CD4-positive, CD25-positive, alpha-beta regulatory T cell (primary cell): ENCODE results near the gene HDLBP. TPM values are rescaled to one million over a fixed set of nuclear protein-coding genes. Genes with fewer than 3 reads are reported as not detected.

Experiments
- ATAC-seq, 2 donors: fragments of 150-1000 bp; cut with Tn5 transposase; one replicate each; pipeline ENCODE4 v1.10.0; 2021; ENCODE audit warnings: low read depth in 2 of 2, moderate number of reproducible peaks in 2 of 2, moderate library complexity in 1 of 2
- DNase-seq, 3 donors: peaks; one replicate each; pipeline versions ENCODE4 v3.0.0 to v3.0.0-alpha.2; 2012 to 2022; ENCODE audit warnings: mixed read lengths in 1 of 3
- H3K27ac ChIP-seq: one replicate; pipeline ENCODE4 v1.7.0; 2013; ENCODE audit warnings: mild to moderate bottlenecking, low read length; ENCODE audit not compliant: insufficient read depth, poor library complexity, severe bottlenecking
- H3K27me3 ChIP-seq: one replicate; pipeline ENCODE4 v1.7.0; 2013; ENCODE audit warnings: low read length; ENCODE audit not compliant: control insufficient read depth, insufficient read depth
- H3K36me3 ChIP-seq: one replicate; pipeline ENCODE4 v1.7.0; 2013; ENCODE audit warnings: mild to moderate bottlenecking, low read length, moderate library complexity; ENCODE audit not compliant: control insufficient read depth, insufficient read depth
- H3K4me1 ChIP-seq: 2 replicates; pipeline ENCODE4 v1.7.0; 2013; ENCODE audit warnings: mild to moderate bottlenecking, low read length; ENCODE audit not compliant: insufficient read depth, control insufficient read depth, poor library complexity, severe bottlenecking
- H3K4me3 ChIP-seq: one replicate; pipeline ENCODE4 v1.7.0; 2013; ENCODE audit warnings: low read depth, mild to moderate bottlenecking, low read length, moderate library complexity
- H3K9me3 ChIP-seq, 2 experiments: 1 replicate in 1 of 2; 2 replicates in 1 of 2; pipeline ENCODE4 v1.7.0; 2013; ENCODE audit warnings: low read length in 2 of 2, mild to moderate bottlenecking in 1 of 2, moderate library complexity in 1 of 2; ENCODE audit not compliant: control insufficient read depth in 2 of 2
- H3K27ac Mint-ChIP-seq, 3 donors: one replicate each; pipeline ENCODE4 v1.8.0; 2020 to 2022; ENCODE audit warnings: mild to moderate bottlenecking in 3 of 3, mixed read lengths in 3 of 3, moderate library complexity in 2 of 3
- H3K27me3 Mint-ChIP-seq: one replicate; pipeline ENCODE4 v1.8.0; 2022; ENCODE audit warnings: mild to moderate bottlenecking, mixed read lengths
- H3K36me3 Mint-ChIP-seq: one replicate; pipeline ENCODE4 v1.8.0; 2020; ENCODE audit warnings: mixed read lengths
- H3K4me1 Mint-ChIP-seq, 4 donors: one replicate each; pipeline ENCODE4 v1.8.0; 2020 to 2022; ENCODE audit warnings: mixed read lengths in 4 of 4, mild to moderate bottlenecking in 1 of 4
- H3K4me3 Mint-ChIP-seq, 4 donors: one replicate each; pipeline ENCODE4 v1.8.0; 2020 to 2022; ENCODE audit warnings: mild to moderate bottlenecking in 4 of 4, mixed read lengths in 4 of 4, moderate library complexity in 3 of 4
- H3K9me3 Mint-ChIP-seq, 7 donors: one replicate each; pipeline ENCODE4 v1.8.0; 2020 to 2022; ENCODE audit warnings: mixed read lengths in 7 of 7, mild to moderate bottlenecking in 3 of 7, moderate library complexity in 2 of 7
- polyA plus RNA-seq, 4 donors: library from polyadenylated mRNA; unstranded; fragments of 300-500 nt; fragmentation: Illumina TruSeq; gene quantifications; one replicate each; pipeline ENCODE4 v1.2.3, GENCODE V29; 2021
- total RNA-seq: library from RNA; stranded (reverse); gene quantifications from one replicate; pipeline ENCODE4 v1.2.3, GENCODE V29; 2022

HDLBP gene
- total and polyA plus RNA-seq, 5 donors from 2014 or later: 33.6 to 121 (median 41.7) TPM

DNA sequence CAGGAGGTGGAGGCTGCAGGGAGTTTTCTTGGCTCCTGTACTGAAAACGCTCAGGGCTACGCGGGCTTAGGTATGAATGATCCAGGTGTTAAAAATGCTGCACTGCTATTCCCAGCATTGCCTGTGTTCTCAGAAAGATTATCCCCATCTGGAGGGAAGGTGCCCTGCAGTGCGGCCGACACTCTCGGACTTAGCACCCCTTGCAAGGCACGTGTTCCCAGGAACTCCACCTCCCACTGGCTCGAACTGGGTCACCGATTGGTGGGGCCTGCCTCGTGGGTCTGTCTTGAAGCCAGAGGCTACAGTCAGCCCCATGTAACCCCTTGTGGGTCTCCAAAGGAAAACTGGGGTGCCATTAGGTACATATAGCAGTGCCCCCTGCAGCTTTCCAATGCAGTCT lies 101.3 kb downstream of the HDLBP start:
- H3K27me3 Mint-ChIP-seq: peaks cover 19% of the 10 kb centered on the region
- H3K36me3 ChIP-seq: no peaks in the 10 kb centered on the region
- no peak overlapping the region for H3K4me3 ChIP-seq
- H3K27ac ChIP-seq: no peak overlapping the region
- ATAC-seq (no peak), DNase-seq (no peak)
- H3K27ac Mint-ChIP-seq: no peak overlapping the region
- peaks cover 7% of the 10 kb centered on the region for H3K4me1 ChIP-seq
- H3K4me1 Mint-ChIP-seq: peaks cover 6 to 20% (median 14%) of the 10 kb centered on the region in 4 donors
- H3K9me3 Mint-ChIP-seq: no peaks in the 10 kb centered on the region
- peak overlapping the region in 2 of 4 donors; percentile 19 to 47 for H3K4me3 Mint-ChIP-seq
- H3K36me3 Mint-ChIP-seq: no peaks in the 10 kb centered on the region
- no peaks in the 10 kb centered on the region for H3K27me3 ChIP-seq
- no peaks in the 10 kb centered on the region for H3K9me3 ChIP-seq

- no peak overlapping the region for H3K27ac ChIP-seq
- ATAC-seq (no peak), DNase-seq (no peak)
- H3K4me1 ChIP-seq: peaks cover 3% of the 10 kb centered on the region
- H3K27me3 Mint-ChIP-seq: peaks cover 12% of the 10 kb centered on the region
- no peaks in the 10 kb centered on the region for H3K9me3 Mint-ChIP-seq
- no peak overlapping the region for H3K4me3 ChIP-seq
- H3K27me3 ChIP-seq: no peaks in the 10 kb centered on the region
- H3K36me3 ChIP-seq: no peaks in the 10 kb centered on the region
- no peak overlapping the region for H3K27ac Mint-ChIP-seq
- H3K9me3 ChIP-seq: no peaks in the 10 kb centered on the region
- peaks cover 1 to 13% (median 7%) of the 10 kb centered on the region in 4 donors for H3K4me1 Mint-ChIP-seq
- peak overlapping the region in 1 of 4 donors; percentile 19 for H3K4me3 Mint-ChIP-seq
- H3K36me3 Mint-ChIP-seq: no peaks in the 10 kb centered on the region
These were observed 101.9 kb downstream of the HDLBP start for GRCh38 chr2:241213567-241213966.

- no peak for ATAC-seq
- Histone ChIP-seq H3K9me3 (no peaks in the 10 kb centered on the region), H3K36me3 (no peaks in the 10 kb centered on the region), H3K27me3 (no peaks in the 10 kb centered on the region), H3K4me1 (no peaks in the 10 kb centered on the region), H3K27ac (no peak overlapping the region), H3K4me3 (no peak overlapping the region)
- no peak overlapping the region for H3K27ac Mint-ChIP-seq
- no peaks in the 10 kb centered on the region for H3K9me3 Mint-ChIP-seq
- no peak overlapping the region for H3K4me3 Mint-ChIP-seq
- no peak for DNase-seq
- H3K4me1 Mint-ChIP-seq: peaks cover 0 to 11% (median 5%) of the 10 kb centered on the region in 4 donors
- peaks cover 10% of the 10 kb centered on the region for H3K27me3 Mint-ChIP-seq
- no peaks in the 10 kb centered on the region for H3K36me3 Mint-ChIP-seq
These were observed 102.4 kb downstream of the HDLBP start for GRCh38 chr2:241213041-241213440.

DNA sequence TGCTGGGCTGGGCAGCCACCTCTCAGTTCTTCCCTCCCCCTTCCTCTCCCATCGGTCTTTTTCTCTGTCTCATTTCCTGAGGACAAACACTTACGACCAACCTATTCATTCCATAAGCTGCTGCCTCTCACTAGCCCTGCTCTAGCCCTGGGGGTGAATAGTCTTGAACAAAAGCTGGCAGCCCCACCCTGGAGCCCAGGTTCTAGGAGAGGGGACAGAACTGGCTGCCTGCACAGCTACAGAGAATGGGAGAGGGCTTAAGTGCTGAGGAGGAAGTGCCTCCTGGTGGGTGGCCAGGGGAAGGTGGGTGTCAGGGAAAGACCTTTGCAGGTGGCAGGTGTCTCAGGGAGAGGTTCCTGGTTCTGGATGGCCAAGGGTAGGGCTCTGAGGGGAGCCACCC lies 104.2 kb downstream of the HDLBP start:
- ATAC-seq: no peak
- no peaks in the 10 kb centered on the region for H3K9me3 ChIP-seq
- DNase-seq: no peak
- Mint-ChIP-seq H3K9me3 (no peaks in the 10 kb centered on the region), H3K27me3 (peaks cover 3% of the 10 kb centered on the region), H3K4me3 (no peak overlapping the region), H3K27ac (no peak overlapping the region), H3K4me1 (peaks cover 0 to 4% (median under 1%) of the 10 kb centered on the region in 4 donors), H3K36me3 (no peaks in the 10 kb centered on the region)
- H3K27ac ChIP-seq: no peak overlapping the region
- no peaks in the 10 kb centered on the region for H3K4me1 ChIP-seq
- no peaks in the 10 kb centered on the region for H3K27me3 ChIP-seq
- no peaks in the 10 kb centered on the region for H3K36me3 ChIP-seq
- H3K4me3 ChIP-seq: no peak overlapping the region

DNA sequence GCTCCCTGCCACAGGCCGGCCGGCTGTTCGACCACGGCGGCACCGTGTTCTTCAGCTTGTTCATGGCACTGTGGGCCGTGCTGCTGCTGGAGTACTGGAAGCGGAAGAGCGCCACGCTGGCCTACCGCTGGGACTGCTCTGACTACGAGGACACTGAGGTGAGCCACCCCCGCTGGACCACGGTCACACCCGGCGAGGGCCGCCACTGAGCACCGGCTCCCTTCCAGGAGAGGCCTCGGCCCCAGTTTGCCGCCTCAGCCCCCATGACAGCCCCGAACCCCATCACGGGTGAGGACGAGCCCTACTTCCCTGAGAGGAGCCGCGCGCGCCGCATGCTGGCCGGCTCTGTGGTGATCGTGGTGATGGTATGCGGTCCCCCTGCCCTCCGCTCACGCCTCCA lies 106.2 kb downstream of the HDLBP start:
- DNase-seq (no peak), ATAC-seq (no peak)
- Histone ChIP-seq H3K27me3 (no peaks in the 10 kb centered on the region), H3K27ac (no peak overlapping the region), H3K36me3 (no peaks in the 10 kb centered on the region), H3K4me3 (no peak overlapping the region), H3K9me3 (no peaks in the 10 kb centered on the region), H3K4me1 (no peaks in the 10 kb centered on the region)
- Mint-ChIP-seq H3K27me3 (no peaks in the 10 kb centered on the region), H3K27ac (no peak overlapping the region), H3K9me3 (no peaks in the 10 kb centered on the region), H3K4me1 (peaks cover 0 to 4% (median 0%) of the 10 kb centered on the region in 4 donors), H3K4me3 (no peak overlapping the region), H3K36me3 (no peaks in the 10 kb centered on the region)

- H3K27ac Mint-ChIP-seq: peak overlapping the region in 1 of 3 donors; percentile 3
- H3K4me1 Mint-ChIP-seq: peaks cover 0 to 4% (median 0%) of the 10 kb centered on the region in 4 donors
- no peaks in the 10 kb centered on the region for H3K36me3 Mint-ChIP-seq
These were observed 107.4 kb downstream of the HDLBP start for GRCh38 chr2:241208058-241208457.

DNA sequence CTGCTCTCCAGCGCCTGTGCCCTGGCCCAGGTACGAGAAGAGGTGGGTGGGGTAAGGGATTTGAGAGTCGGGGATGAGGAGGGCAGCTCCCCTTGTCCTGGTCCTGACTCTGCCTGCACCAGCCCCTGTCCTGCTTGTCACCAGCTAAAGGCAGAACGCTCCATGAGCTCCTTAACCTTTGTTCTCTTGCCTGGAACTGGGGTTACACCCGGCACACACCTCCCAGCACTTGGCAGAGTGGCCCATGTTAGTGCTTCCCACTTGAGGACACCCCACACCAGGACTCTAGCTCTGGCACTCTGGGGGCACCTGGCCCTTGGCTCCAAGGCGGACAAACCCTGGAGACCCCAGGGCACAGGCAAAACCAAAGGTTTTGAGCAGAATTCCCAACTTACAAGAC lies 107.8 kb downstream of the HDLBP start:
- Mint-ChIP-seq H3K27me3 (no peaks in the 10 kb centered on the region), H3K36me3 (no peaks in the 10 kb centered on the region), H3K4me3 (no peak overlapping the region), H3K4me1 (peaks cover 0 to 4% (median 0%) of the 10 kb centered on the region in 4 donors), H3K27ac (no peak overlapping the region), H3K9me3 (no peaks in the 10 kb centered on the region)
- Histone ChIP-seq H3K4me1 (no peaks in the 10 kb centered on the region), H3K36me3 (no peaks in the 10 kb centered on the region), H3K4me3 (no peak overlapping the region), H3K27me3 (no peaks in the 10 kb centered on the region), H3K9me3 (no peaks in the 10 kb centered on the region), H3K27ac (no peak overlapping the region)
- ATAC-seq (no peak), DNase-seq (no peak)

More at GRCh38 chr2:241208058-241208457, 107.4 kb downstream of the HDLBP start:
- H3K27me3 ChIP-seq: no peaks in the 10 kb centered on the region
- H3K4me3 Mint-ChIP-seq: peak overlapping the region in 1 of 4 donors; percentile 47
- H3K27me3 Mint-ChIP-seq: no peaks in the 10 kb centered on the region
- H3K9me3 Mint-ChIP-seq: no peaks in the 10 kb centered on the region
- no peaks in the 10 kb centered on the region for H3K9me3 ChIP-seq
- no peaks in the 10 kb centered on the region for H3K36me3 ChIP-seq
- ATAC-seq (no peak), DNase-seq (no peak)
- H3K4me3 ChIP-seq: no peak overlapping the region
- no peaks in the 10 kb centered on the region for H3K4me1 ChIP-seq
- no peak overlapping the region for H3K27ac ChIP-seq

- DNase-seq (no peak), ATAC-seq (no peak)
- Mint-ChIP-seq H3K27ac (no peak overlapping the region), H3K27me3 (no peaks in the 10 kb centered on the region), H3K36me3 (no peaks in the 10 kb centered on the region), H3K4me3 (peak overlapping the region in 1 of 4 donors; percentile 27), H3K9me3 (no peaks in the 10 kb centered on the region), H3K4me1 (peaks cover 0 to 4% (median 0%) of the 10 kb centered on the region in 4 donors)
- Histone ChIP-seq H3K9me3 (no peaks in the 10 kb centered on the region), H3K27me3 (no peaks in the 10 kb centered on the region), H3K27ac (no peak overlapping the region), H3K4me1 (no peaks in the 10 kb centered on the region), H3K36me3 (no peaks in the 10 kb centered on the region), H3K4me3 (no peak overlapping the region)
These were observed 108.3 kb downstream of the HDLBP start for GRCh38 chr2:241207151-241207550.
